SK-N-SH (cell line): ENCODE results near the gene SERPINB8. TPM values are rescaled to one million over a fixed set of nuclear protein-coding genes. Genes with fewer than 3 reads are reported as not detected.

Source experiments
- CTCF ChIA-PET: fragments of 300-600, 350-600 bp; formaldehyde crosslinking; extraction: SDS; loops from one replicate; lab custom pipeline; 2021; lab: Yijun Ruan, JAX
- POLR2A ChIA-PET: fragments of 350-600 bp; sonication (Branson Sonifier 250); formaldehyde crosslinking; extraction: SDS; loops from one replicate; lab custom pipeline; 2020; ENCODE audit warnings: antibody characterized with exemption, inconsistent platforms; lab: Yijun Ruan, JAX
- DNase-seq: peaks from one replicate; pipeline ENCODE4 v3.0.0; 2012
- H2AFZ ChIP-seq: fragments of 200-600 bp; sonication (generic); 2 replicates; pipeline ENCODE4 v1.8.1; 2016; ENCODE audit warnings: antibody characterized with exemption, mild to moderate bottlenecking, low read depth
- H3F3A ChIP-seq: fragments of 200-600 bp; sonication (generic); replicated peaks from 2 replicates; pipeline ENCODE3; 2016; ENCODE audit warnings: antibody characterized with exemption, mild to moderate bottlenecking; ENCODE audit not compliant: insufficient read depth
- H3K27ac ChIP-seq, 2 experiments: fragments of 200-500 bp in 1 of 2; fragments of 200-600 bp in 1 of 2; sonication (Bioruptor generic) in 1 of 2; sonication (generic), shearing (Covaris generic) in 1 of 2; 2 replicates each; pipeline versions ENCODE4 v1.5.1 to v1.6.1; 2014 to 2016; ENCODE audit warnings: low read depth in 2 of 2, inconsistent platforms in 1 of 2, low read length in 1 of 2, mild to moderate bottlenecking in 1 of 2, mixed read lengths in 1 of 2
- H3K27me3 ChIP-seq: fragments of 200-600 bp; sonication (generic), shearing (Covaris generic); 2 replicates; pipeline ENCODE4 v1.6.1; 2016; ENCODE audit warnings: mixed run types; ENCODE audit not compliant: insufficient read depth
- H3K36me3 ChIP-seq, 2 experiments: fragments of 200-500 bp in 1 of 2; fragments of 200-600 bp in 1 of 2; sonication (Bioruptor generic) in 1 of 2; sonication (generic) in 1 of 2; replicated peaks in 1 of 2; 2 replicates each; pipeline versions ENCODE3 to v1.5.1; 2014 to 2016; ENCODE audit warnings: low read length in 1 of 2, mild to moderate bottlenecking in 1 of 2; ENCODE audit not compliant: insufficient read depth in 2 of 2, control insufficient read depth in 1 of 2
- H3K4me1 ChIP-seq, 2 experiments: fragments of 200-500 bp in 1 of 2; fragments of 200-600 bp in 1 of 2; sonication (Bioruptor generic) in 1 of 2; sonication (generic), shearing (Covaris generic) in 1 of 2; 2 replicates each; pipeline versions ENCODE4 v1.5.1 to v1.6.1; 2014 to 2016; ENCODE audit warnings: low read depth in 1 of 2, low read length in 1 of 2, mixed run types in 1 of 2; ENCODE audit not compliant: insufficient read depth in 2 of 2, control insufficient read depth in 1 of 2
- H3K4me2 ChIP-seq: fragments of 200-600 bp; sonication (generic), shearing (Covaris generic); 2 replicates; pipeline ENCODE4 v1.6.1; 2017; ENCODE audit warnings: mixed run types
- H3K4me3 ChIP-seq, 2 experiments: fragments of 200-500 bp in 1 of 2; fragments of 200-600 bp in 1 of 2; sonication (Bioruptor generic) in 1 of 2; sonication (generic), shearing (Covaris generic) in 1 of 2; 2 replicates each; pipeline versions ENCODE4 v1.5.1 to v1.8.1; 2014 to 2016; ENCODE audit warnings: low read depth in 2 of 2, inconsistent platforms in 1 of 2, low read length in 1 of 2, mild to moderate bottlenecking in 1 of 2, mixed read lengths in 1 of 2, moderate library complexity in 1 of 2
- H3K79me2 ChIP-seq: fragments of 200-600 bp; sonication (generic); 2 replicates; pipeline ENCODE4 v1.8.1; 2017; ENCODE audit warnings: mild to moderate bottlenecking; ENCODE audit not compliant: insufficient read depth
- H3K9ac ChIP-seq: fragments of 200-600 bp; sonication (generic); 2 replicates; pipeline ENCODE4 v1.6.1; 2017; ENCODE audit warnings: mixed run types
- H3K9me2 ChIP-seq: fragments of 200-600 bp; sonication (generic); 2 replicates; pipeline ENCODE4 v1.6.1; 2017; ENCODE audit warnings: mixed run types
- H3K9me3 ChIP-seq: fragments of 200-600 bp; sonication (generic); 2 replicates; pipeline ENCODE4 v1.6.1; 2017; ENCODE audit warnings: mixed run types, mild to moderate bottlenecking, moderate library complexity
- H4K20me1 ChIP-seq: fragments of 200-600 bp; sonication (generic); 2 replicates; pipeline ENCODE4 v1.6.1; 2017; ENCODE audit warnings: mild to moderate bottlenecking, mixed run types; ENCODE audit not compliant: insufficient read depth
- FOSL2 ChIP-seq: IDR thresholded peaks from 2 replicates; pipeline ENCODE4 v1.4.0; 2012; ENCODE audit warnings: low read depth, mild to moderate bottlenecking, moderate library complexity, borderline replicate concordance
- FOXJ3 ChIP-seq: sonication (generic); formaldehyde crosslinking; IDR thresholded peaks from 2 replicates; pipeline ENCODE4 v1.5.1; 2020; ENCODE audit warnings: mild to moderate bottlenecking, missing genetic modification reagents
- GABPA ChIP-seq: IDR thresholded peaks from 2 replicates; pipeline ENCODE4 v1.4.0; 2012; ENCODE audit warnings: low read depth, mild to moderate bottlenecking
- IRF3 ChIP-seq: fragments of 150-350 bp; IDR thresholded peaks from 2 replicates; pipeline ENCODE4 v1.6.1; 2016; ENCODE audit warnings: mild to moderate bottlenecking, low read depth, low read length
- MXI1 ChIP-seq: IDR thresholded peaks from 2 replicates; pipeline ENCODE4 v1.6.1; 2012; ENCODE audit warnings: mild to moderate bottlenecking, low read depth, low read length, improper control_type of control experiment
- POLR2AphosphoS5 ChIP-seq: IDR thresholded peaks from 2 replicates; pipeline ENCODE4 v1.6.1; 2012; ENCODE audit warnings: low read depth, low read length
- RAD21 ChIP-seq: IDR thresholded peaks from 2 replicates; pipeline ENCODE4 v1.6.1; 2012; ENCODE audit warnings: mild to moderate bottlenecking, low read length
- SMC3 ChIP-seq: IDR thresholded peaks from 2 replicates; pipeline ENCODE4 v1.6.1; 2012; ENCODE audit warnings: low read depth, low read length, improper control_type of control experiment
- TEAD4 ChIP-seq: IDR thresholded peaks from 2 replicates; pipeline ENCODE4 v1.4.0; 2012; ENCODE audit warnings: mild to moderate bottlenecking, borderline replicate concordance; ENCODE audit not compliant: insufficient read depth
- USF1 ChIP-seq: IDR thresholded peaks from 2 replicates; pipeline ENCODE4 v1.4.0; 2012; ENCODE audit warnings: low read depth, borderline replicate concordance
- YY1 ChIP-seq: IDR thresholded peaks from 2 replicates; pipeline ENCODE4 v1.4.0; 2012; ENCODE audit warnings: low read depth, mild to moderate bottlenecking
- WGBS: methylation state at CpG from one replicate; pipeline ENCODE4 v1.1.6; 2017; ENCODE audit warnings: low lambda C conversion rate; 5-methylcytosine and 5-hydroxymethylcytosine counted together
- polyA plus RNA-seq, 3 experiments: library from polyadenylated mRNA; depleted of rRNA; stranded (reverse); fragments of >200 nt; gene quantifications; 2 replicates each; pipeline ENCODE4 v1.2.3, GENCODE V29; 2012
- TF ChIP-seq, protein P1 (sequence below): IDR thresholded peaks from 2 replicates; pipeline ENCODE4 v1.6.1; 2012; ENCODE audit warnings: mild to moderate bottlenecking, low read depth, low read length, moderate library complexity
- TF ChIP-seq, protein P2 (sequence below): fragments of 150-350 bp; IDR thresholded peaks from 2 replicates; pipeline ENCODE4 v1.6.1; 2017; ENCODE audit warnings: antibody characterized with exemption, low read length, low read depth, borderline replicate concordance
- TF ChIP-seq, protein P3 (sequence below): fragments of 200-600 bp; sonication (generic); IDR thresholded peaks from 2 replicates; pipeline ENCODE4 v1.6.1; 2017; ENCODE audit warnings: antibody characterized with exemption, mild to moderate bottlenecking, moderate library complexity

The SERPINB8 gene
- polyA plus RNA-seq, 1 of the 3 experiments (the other 2 are of a cell fraction): 3.4 TPM

GRCh38 chr18:63994783-63995399, 25.0 kb downstream of the SERPINB8 start:
- DNase-seq: peak; percentile 72
- CTCF ChIA-PET: interaction anchor here (0.6 to 2.4 kb wide), 40 partner anchors 9 to 468 kb away, joined by 3 to 20 read pairs (median 4); partner anchors contain the start of gene SERPINB2

DNA sequence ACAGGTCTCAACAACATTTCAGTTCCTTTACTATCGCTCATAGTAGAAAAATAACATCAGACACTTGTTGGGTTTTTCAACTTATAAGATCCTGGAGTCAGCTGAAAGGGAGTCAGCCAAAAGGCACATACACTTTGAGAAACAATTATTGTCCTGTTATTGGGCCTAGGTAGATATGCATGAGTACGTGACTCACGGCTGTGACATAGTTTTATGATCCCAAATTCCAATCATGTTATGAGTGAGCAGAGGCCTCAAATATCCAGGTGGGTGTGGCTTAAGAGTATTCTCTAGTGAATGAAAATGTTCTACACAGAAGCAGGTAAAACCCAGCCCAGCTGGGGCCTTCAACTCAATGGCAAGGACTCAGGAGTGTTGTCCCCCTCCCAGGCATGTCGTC, 27.2 kb downstream of the SERPINB8 start:
- H3K4me1 ChIP-seq: peaks cover 0 to 3% of the 10 kb centered on the region in 2 experiments; a peak in 1 of 4 replicates
- H3K9me3 ChIP-seq: no peaks in the 10 kb centered on the region
- no peaks in the 10 kb centered on the region for H3K27me3 ChIP-seq
- no peak for DNase-seq
- no peaks in the 10 kb centered on the region for H3K36me3 ChIP-seq
- H3K27ac ChIP-seq: no peak overlapping the region
- no peak overlapping the region for H3K9ac ChIP-seq
- no peak overlapping the region for H2AFZ ChIP-seq
- ChIA-PET CTCF (interaction anchor here (0.7 to 1.2 kb wide), 3 partner anchors 14 to 479 kb away, joined by 3 to 5 read pairs (median 4); no protein-coding TSS in a partner anchor), POLR2A (no interaction called here)
- no peak overlapping the region for H3K4me2 ChIP-seq
- WGBS: 38% methylated on average over 4 of the region's 4 CpGs
- no peaks in the 10 kb centered on the region for H4K20me1 ChIP-seq
- H3K9me2 ChIP-seq: no peaks in the 10 kb centered on the region
- H3F3A ChIP-seq: no peaks in the 10 kb centered on the region
- no peaks in the 10 kb centered on the region for H3K79me2 ChIP-seq
- H3K4me3 ChIP-seq: no peak overlapping the region
- TF ChIP-seq, protein P1, sequence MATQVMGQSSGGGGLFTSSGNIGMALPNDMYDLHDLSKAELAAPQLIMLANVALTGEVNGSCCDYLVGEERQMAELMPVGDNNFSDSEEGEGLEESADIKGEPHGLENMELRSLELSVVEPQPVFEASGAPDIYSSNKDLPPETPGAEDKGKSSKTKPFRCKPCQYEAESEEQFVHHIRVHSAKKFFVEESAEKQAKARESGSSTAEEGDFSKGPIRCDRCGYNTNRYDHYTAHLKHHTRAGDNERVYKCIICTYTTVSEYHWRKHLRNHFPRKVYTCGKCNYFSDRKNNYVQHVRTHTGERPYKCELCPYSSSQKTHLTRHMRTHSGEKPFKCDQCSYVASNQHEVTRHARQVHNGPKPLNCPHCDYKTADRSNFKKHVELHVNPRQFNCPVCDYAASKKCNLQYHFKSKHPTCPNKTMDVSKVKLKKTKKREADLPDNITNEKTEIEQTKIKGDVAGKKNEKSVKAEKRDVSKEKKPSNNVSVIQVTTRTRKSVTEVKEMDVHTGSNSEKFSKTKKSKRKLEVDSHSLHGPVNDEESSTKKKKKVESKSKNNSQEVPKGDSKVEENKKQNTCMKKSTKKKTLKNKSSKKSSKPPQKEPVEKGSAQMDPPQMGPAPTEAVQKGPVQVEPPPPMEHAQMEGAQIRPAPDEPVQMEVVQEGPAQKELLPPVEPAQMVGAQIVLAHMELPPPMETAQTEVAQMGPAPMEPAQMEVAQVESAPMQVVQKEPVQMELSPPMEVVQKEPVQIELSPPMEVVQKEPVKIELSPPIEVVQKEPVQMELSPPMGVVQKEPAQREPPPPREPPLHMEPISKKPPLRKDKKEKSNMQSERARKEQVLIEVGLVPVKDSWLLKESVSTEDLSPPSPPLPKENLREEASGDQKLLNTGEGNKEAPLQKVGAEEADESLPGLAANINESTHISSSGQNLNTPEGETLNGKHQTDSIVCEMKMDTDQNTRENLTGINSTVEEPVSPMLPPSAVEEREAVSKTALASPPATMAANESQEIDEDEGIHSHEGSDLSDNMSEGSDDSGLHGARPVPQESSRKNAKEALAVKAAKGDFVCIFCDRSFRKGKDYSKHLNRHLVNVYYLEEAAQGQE: no peak
- TF ChIP-seq USF1: no peak
- TF ChIP-seq FOXJ3 (CRISPR knock-in tag): no peak
- TF ChIP-seq FOSL2: no peak
- no peak for TF ChIP-seq GABPA
- no peak for TF ChIP-seq YY1
- no peak for TF ChIP-seq POLR2AphosphoS5
- TF ChIP-seq, protein P2, sequence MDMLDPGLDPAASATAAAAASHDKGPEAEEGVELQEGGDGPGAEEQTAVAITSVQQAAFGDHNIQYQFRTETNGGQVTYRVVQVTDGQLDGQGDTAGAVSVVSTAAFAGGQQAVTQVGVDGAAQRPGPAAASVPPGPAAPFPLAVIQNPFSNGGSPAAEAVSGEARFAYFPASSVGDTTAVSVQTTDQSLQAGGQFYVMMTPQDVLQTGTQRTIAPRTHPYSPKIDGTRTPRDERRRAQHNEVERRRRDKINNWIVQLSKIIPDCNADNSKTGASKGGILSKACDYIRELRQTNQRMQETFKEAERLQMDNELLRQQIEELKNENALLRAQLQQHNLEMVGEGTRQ: no peak

More at GRCh38 chr18:63994783-63995399, 25.0 kb downstream of the SERPINB8 start:
- no peaks in the 10 kb centered on the region for H4K20me1 ChIP-seq
- no peak overlapping the region for H3K4me2 ChIP-seq
- no peak overlapping the region for H2AFZ ChIP-seq
- no peaks in the 10 kb centered on the region for H3K9me3 ChIP-seq
- TF ChIP-seq, protein P3, sequence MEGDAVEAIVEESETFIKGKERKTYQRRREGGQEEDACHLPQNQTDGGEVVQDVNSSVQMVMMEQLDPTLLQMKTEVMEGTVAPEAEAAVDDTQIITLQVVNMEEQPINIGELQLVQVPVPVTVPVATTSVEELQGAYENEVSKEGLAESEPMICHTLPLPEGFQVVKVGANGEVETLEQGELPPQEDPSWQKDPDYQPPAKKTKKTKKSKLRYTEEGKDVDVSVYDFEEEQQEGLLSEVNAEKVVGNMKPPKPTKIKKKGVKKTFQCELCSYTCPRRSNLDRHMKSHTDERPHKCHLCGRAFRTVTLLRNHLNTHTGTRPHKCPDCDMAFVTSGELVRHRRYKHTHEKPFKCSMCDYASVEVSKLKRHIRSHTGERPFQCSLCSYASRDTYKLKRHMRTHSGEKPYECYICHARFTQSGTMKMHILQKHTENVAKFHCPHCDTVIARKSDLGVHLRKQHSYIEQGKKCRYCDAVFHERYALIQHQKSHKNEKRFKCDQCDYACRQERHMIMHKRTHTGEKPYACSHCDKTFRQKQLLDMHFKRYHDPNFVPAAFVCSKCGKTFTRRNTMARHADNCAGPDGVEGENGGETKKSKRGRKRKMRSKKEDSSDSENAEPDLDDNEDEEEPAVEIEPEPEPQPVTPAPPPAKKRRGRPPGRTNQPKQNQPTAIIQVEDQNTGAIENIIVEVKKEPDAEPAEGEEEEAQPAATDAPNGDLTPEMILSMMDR: peak; percentile 84
- TF ChIP-seq IRF3 (no peak), RAD21 (peak; percentile 70), TEAD4 (no peak), MXI1 (peak; percentile 29; the same call in 1 of the 2 replicates), FOSL2 (no peak), SMC3 (peak; percentile 52)
- POLR2A ChIA-PET: no interaction called here
- H3K27me3 ChIP-seq: no peaks in the 10 kb centered on the region
- peaks cover 0 to 3% of the 10 kb centered on the region in 2 experiments; a peak in 1 of 4 replicates for H3K4me1 ChIP-seq
- H3F3A ChIP-seq: no peaks in the 10 kb centered on the region
- no peaks in the 10 kb centered on the region for H3K36me3 ChIP-seq
- H3K4me3 ChIP-seq: no peak overlapping the region
- 17% methylated on average over 6 of the region's 6 CpGs for WGBS
- no peak overlapping the region for H3K9ac ChIP-seq
- H3K27ac ChIP-seq: no peak overlapping the region
- no peaks in the 10 kb centered on the region for H3K9me2 ChIP-seq
- no peaks in the 10 kb centered on the region for H3K79me2 ChIP-seq
